ENCODE data around the gene CYTH1. TPM values are rescaled to one million over a fixed set of nuclear protein-coding genes. Genes with fewer than 3 reads are reported as not detected.

The CYTH1 gene
- total RNA-seq, 1 experiment from 2014 or later = 40.3 TPM

GRCh38 chr17:78726513-78726912 lies 55.6 kb downstream of the CYTH1 start:
- Histone ChIP-seq H3K36me3 (ENCODE audit: low read depth) (no peaks in the 10 kb centered on the region), H3K9me3 (ENCODE audit: insufficient read depth, low read depth) (no peaks in the 10 kb centered on the region), H3K27ac (no peak overlapping the region), H3F3A (ENCODE audit: insufficient read depth, low read depth) (no peaks in the 10 kb centered on the region), H4K20me1 (ENCODE audit: insufficient read depth) (0 out of 2 replicates have a peak, but pooled peaks cover 4% of the 10 kb centered on the region), H3K4me2 (no peak overlapping the region), H3K4me1 (replicated peaks; ENCODE audit: insufficient read depth) (no peaks in the 10 kb centered on the region), H3K27me3 (ENCODE audit: insufficient read depth, low read depth) (no peaks in the 10 kb centered on the region), H2AFZ (no peak overlapping the region), H3K9me2 (ENCODE audit: insufficient read depth) (no peaks in the 10 kb centered on the region), H3K4me3 (no peak overlapping the region), H3K79me2 (ENCODE audit: low read depth) (peaks cover 37% of the 10 kb centered on the region)
- ChIA-PET CTCF (no interaction called here), POLR2A (ENCODE audit: unreplicated experiment) (no interaction called here)
- BruUV-seq (replicated peaks) = no TSS peak
- TF ChIP-seq CTCF (conservative IDR thresholded peaks at IDR 0.05) = no peak
- no peak for TF ChIP-seq EZH2 (IDR thresholded peaks at IDR 0.05; ENCODE audit: low read depth)
- intact Hi-C loops (cut with micrococcal nuclease; ENCODE audit: unreplicated experiment) = no loop called here
- no peak for DNase-seq

- Histone ChIP-seq H3K4me1 (replicated peaks; ENCODE audit: insufficient read depth) (no peaks in the 10 kb centered on the region), H3K27ac (no peak overlapping the region), H3K4me3 (no peak overlapping the region), H3K79me2 (ENCODE audit: low read depth) (peaks cover 33% of the 10 kb centered on the region), H3K4me2 (no peak overlapping the region), H3K9me2 (ENCODE audit: insufficient read depth) (no peaks in the 10 kb centered on the region), H2AFZ (no peak overlapping the region), H3K9me3 (ENCODE audit: insufficient read depth, low read depth) (no peaks in the 10 kb centered on the region), H4K20me1 (ENCODE audit: insufficient read depth) (0 out of 2 replicates have a peak, but pooled peaks cover 4% of the 10 kb centered on the region), H3K36me3 (ENCODE audit: low read depth) (no peaks in the 10 kb centered on the region), H3K27me3 (ENCODE audit: insufficient read depth, low read depth) (no peaks in the 10 kb centered on the region), H3F3A (ENCODE audit: insufficient read depth, low read depth) (no peaks in the 10 kb centered on the region)
- ChIA-PET CTCF (interaction anchor here (0.7 kb wide), 1 partner anchor 10 kb away, joined by 7 read pairs; no protein-coding TSS in a partner anchor), POLR2A (ENCODE audit: unreplicated experiment) (no interaction called here)
- no peak for DNase-seq
- no TSS peak for BruUV-seq (replicated peaks)
- intact Hi-C loops (cut with micrococcal nuclease; ENCODE audit: unreplicated experiment) = no loop called here
- TF ChIP-seq EZH2 (IDR thresholded peaks at IDR 0.05; ENCODE audit: low read depth) = no peak
- TF ChIP-seq CTCF (conservative IDR thresholded peaks at IDR 0.05) = no peak
These were observed 56.5 kb downstream of the CYTH1 start for GRCh38 chr17:78725448-78726021.

GRCh38 chr17:78724999-78725398 lies 57.1 kb downstream of the CYTH1 start:
- no TSS peak for BruUV-seq (replicated peaks)
- Histone ChIP-seq H3K4me1 (replicated peaks; ENCODE audit: insufficient read depth) (no peaks in the 10 kb centered on the region), H3K36me3 (ENCODE audit: low read depth) (no peaks in the 10 kb centered on the region), H3K4me2 (no peak overlapping the region), H3K27ac (no peak overlapping the region), H3K9me3 (ENCODE audit: insufficient read depth, low read depth) (no peaks in the 10 kb centered on the region), H3K27me3 (ENCODE audit: insufficient read depth, low read depth) (no peaks in the 10 kb centered on the region), H3K4me3 (no peak overlapping the region), H3K9me2 (ENCODE audit: insufficient read depth) (no peaks in the 10 kb centered on the region), H3F3A (ENCODE audit: insufficient read depth, low read depth) (no peaks in the 10 kb centered on the region), H3K79me2 (ENCODE audit: low read depth) (peaks cover 31% of the 10 kb centered on the region), H2AFZ (no peak overlapping the region), H4K20me1 (ENCODE audit: insufficient read depth) (peaks cover 4% of the 10 kb centered on the region; the same call in 1 of the 2 replicates)
- TF ChIP-seq EZH2 (IDR thresholded peaks at IDR 0.05; ENCODE audit: low read depth) = no peak
- no peak for TF ChIP-seq CTCF (conservative IDR thresholded peaks at IDR 0.05)
- CTCF ChIA-PET = no interaction called here
- no peak for DNase-seq
- POLR2A ChIA-PET (ENCODE audit: unreplicated experiment) = no interaction called here
- intact Hi-C loops (cut with micrococcal nuclease; ENCODE audit: unreplicated experiment) = no loop called here
